IgD-negative memory B cell (primary cell): ENCODE data around the gene UTP11. TPM values are rescaled to one million over a fixed set of nuclear protein-coding genes. Genes with fewer than 3 reads are reported as not detected.
"Not testable (repeated sequence)": the region's sequence is repeated elsewhere in the genome, so short reads cannot be mapped to it uniquely, and the experiment has no call there.

Experiments
- H3K27ac Mint-ChIP-seq, 3 donors: one replicate each; pipeline ENCODE4 v1.8.0; 2020 to 2022; ENCODE audit warnings: mild to moderate bottlenecking in 3 of 3, mixed read lengths in 3 of 3, moderate library complexity in 1 of 3
- H3K27me3 Mint-ChIP-seq: one replicate; pipeline ENCODE4 v1.8.0; 2021; ENCODE audit warnings: mixed read lengths
- H3K36me3 Mint-ChIP-seq: one replicate; pipeline ENCODE4 v1.8.0; 2020; ENCODE audit warnings: mild to moderate bottlenecking, mixed read lengths
- H3K4me1 Mint-ChIP-seq, 3 donors: one replicate each; pipeline ENCODE4 v1.8.0; 2020 to 2022; ENCODE audit warnings: mixed read lengths in 3 of 3, mild to moderate bottlenecking in 1 of 3
- H3K4me3 Mint-ChIP-seq, 4 donors: one replicate each; pipeline ENCODE4 v1.8.0; 2020 to 2022; ENCODE audit warnings: mild to moderate bottlenecking in 4 of 4, mixed read lengths in 4 of 4, moderate library complexity in 3 of 4
- H3K9me3 Mint-ChIP-seq, 3 donors: one replicate each; pipeline ENCODE4 v1.8.0; 2020 to 2021; ENCODE audit warnings: mixed read lengths in 3 of 3, mild to moderate bottlenecking in 1 of 3
- polyA plus RNA-seq: library from polyadenylated mRNA; unstranded; fragments of 300-500 nt; fragmentation: Illumina TruSeq; gene quantifications from one replicate; pipeline ENCODE4 v1.2.3, GENCODE V29; 2021

The UTP11 gene
- polyA plus RNA-seq, 1 donor from 2014 or later, result 18.9 TPM

GRCh38 chr1:38029081-38029681, 16.6 kb downstream of the UTP11 start:
- H3K27me3 Mint-ChIP-seq, result no peaks in the 10 kb centered on the region
- peak overlapping the region in 1 of 4 donors; percentile 6 for H3K4me3 Mint-ChIP-seq
- H3K4me1 Mint-ChIP-seq, result peaks cover 6 to 18% (median 11%) of the 10 kb centered on the region in 3 donors
- H3K27ac Mint-ChIP-seq, result no peak overlapping the region
- H3K36me3 Mint-ChIP-seq, result no peaks in the 10 kb centered on the region
- no peaks in the 10 kb centered on the region for H3K9me3 Mint-ChIP-seq

DNA sequence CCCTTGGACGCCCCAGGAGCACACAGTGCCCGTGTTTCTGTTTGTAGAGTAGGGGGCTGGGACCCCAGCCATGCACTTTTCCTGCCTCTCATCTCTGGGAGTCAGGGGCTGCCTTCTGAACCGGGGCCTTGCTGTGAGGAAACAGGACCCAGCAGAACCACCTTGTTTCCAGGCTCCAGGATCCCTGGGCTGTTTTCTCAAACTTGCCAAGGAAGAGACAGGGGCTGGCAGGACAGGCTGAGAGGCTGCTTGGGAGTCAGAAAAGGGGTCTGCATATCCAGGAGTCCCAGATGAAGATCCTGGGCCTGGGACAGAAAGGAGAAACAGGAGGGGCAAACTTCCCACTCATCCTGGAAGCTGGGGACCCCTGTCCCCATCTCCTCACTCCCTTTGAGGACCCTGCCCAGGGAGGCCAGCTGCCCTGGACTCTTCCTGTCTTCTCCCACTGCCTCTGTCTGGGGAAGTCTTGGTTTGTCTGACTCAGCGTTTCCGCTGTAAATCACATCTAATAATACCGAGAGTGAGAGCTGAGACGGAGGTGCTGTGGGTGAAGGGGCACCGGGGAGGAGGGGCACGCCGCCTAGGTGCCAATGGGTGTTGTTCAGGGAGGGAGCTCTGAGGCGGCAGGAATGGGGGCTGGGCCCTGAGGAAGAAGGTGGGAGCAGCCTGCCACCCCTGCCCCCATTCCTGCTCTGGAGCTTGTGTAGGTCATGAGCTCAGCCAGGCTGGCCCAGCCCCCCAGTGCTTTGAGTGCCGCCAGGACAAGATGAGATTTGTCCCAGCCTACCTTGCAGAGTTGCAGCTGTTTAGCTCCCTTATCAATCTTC, 17.4 kb downstream of the UTP11 start:
- H3K4me1 Mint-ChIP-seq, result peaks cover 6 to 18% (median 11%) of the 10 kb centered on the region in 3 donors
- H3K36me3 Mint-ChIP-seq, result no peaks in the 10 kb centered on the region
- no peaks in the 10 kb centered on the region for H3K27me3 Mint-ChIP-seq
- no peak overlapping the region for H3K4me3 Mint-ChIP-seq
- H3K27ac Mint-ChIP-seq, result peak overlapping the region in 1 of 3 donors; percentile 5
- H3K9me3 Mint-ChIP-seq, result no peaks in the 10 kb centered on the region

DNA sequence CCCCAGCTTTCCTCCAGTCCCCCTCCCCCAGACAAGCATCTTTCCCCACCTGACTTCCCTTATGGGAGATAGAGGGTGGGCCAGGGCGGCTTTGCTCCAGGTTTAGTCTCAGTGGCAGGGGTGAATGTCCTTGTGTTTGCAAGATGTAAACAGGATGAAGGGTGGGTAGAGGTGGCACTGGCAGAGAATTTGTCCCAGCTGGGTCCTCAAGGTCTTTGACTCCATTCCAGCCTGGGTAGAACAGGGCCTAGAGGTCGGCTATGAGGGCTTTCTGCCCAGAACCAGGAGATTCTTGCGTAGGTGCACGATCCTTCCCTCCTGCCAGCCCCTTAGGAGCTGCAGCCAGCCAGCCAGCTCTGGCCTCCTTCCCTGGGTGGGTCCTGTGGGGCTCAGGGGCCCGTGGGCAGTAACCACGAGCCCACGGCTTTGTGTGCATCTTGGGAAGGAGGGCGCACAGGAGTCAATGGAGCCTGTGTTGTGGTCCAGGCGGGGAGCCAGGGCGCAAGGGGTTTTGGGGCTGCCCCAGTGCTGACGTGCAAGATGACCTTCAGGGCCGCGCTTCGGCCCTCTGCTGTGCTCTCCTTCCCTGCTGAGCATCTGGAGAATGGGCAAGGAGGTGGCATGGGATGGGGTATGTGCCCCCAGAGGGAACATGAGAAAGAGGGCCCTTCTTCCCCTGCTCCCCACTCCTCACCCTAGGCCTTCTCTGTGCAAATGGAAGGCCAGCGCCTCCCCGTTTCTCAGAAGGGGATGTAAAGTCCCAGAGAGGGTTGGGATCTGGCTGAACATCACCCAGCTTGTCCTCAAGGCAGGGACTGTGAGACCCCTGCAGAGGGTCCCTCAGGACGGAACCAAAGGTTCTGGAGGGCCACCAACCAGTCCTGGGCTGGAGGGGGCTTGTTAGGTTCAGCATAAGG, 18.3 kb downstream of the UTP11 start:
- H3K4me3 Mint-ChIP-seq, result no peak overlapping the region
- H3K36me3 Mint-ChIP-seq, result no peaks in the 10 kb centered on the region
- H3K27me3 Mint-ChIP-seq, result no peaks in the 10 kb centered on the region
- no peaks in the 10 kb centered on the region for H3K9me3 Mint-ChIP-seq
- peak overlapping the region in 1 of 3 donors; percentile 5 for H3K27ac Mint-ChIP-seq
- peaks cover 6 to 18% (median 11%) of the 10 kb centered on the region in 3 donors for H3K4me1 Mint-ChIP-seq

DNA sequence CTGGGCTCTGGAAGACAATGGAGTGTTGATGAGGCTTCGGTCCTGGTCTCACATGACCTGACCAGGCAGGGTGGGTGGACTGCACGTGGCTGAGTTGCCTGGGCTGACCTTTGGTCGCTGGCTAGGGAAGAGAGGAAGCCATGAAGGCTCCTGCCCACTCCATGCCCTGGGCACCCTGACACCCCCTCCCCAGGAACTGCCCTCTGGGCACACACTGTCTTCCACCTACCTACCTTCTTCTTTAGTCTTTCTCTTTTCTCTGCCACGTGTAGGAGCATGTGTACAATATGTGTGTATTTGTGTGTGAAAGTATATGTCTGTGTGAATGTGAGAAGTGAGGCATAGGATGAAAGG, 19.0 kb downstream of the UTP11 start:
- Mint-ChIP-seq H3K4me1 (peaks cover 6 to 18% (median 11%) of the 10 kb centered on the region in 3 donors), H3K9me3 (no peaks in the 10 kb centered on the region), H3K4me3 (no peak overlapping the region)

GRCh38 chr1:38032992-38033391, 20.5 kb downstream of the UTP11 start:
- H3K9me3 Mint-ChIP-seq, H3K27me3 Mint-ChIP-seq, H3K36me3 Mint-ChIP-seq, H3K4me3 Mint-ChIP-seq, H3K27ac Mint-ChIP-seq: not testable (repeated sequence)
- peaks cover 6 to 15% (median 6%) of the 10 kb centered on the region in 3 donors for H3K4me1 Mint-ChIP-seq

More for the DNA sequence above, 19.0 kb downstream of the UTP11 start:
- H3K36me3 Mint-ChIP-seq, result no peaks in the 10 kb centered on the region
- peaks cover 1% of the 10 kb centered on the region for H3K27me3 Mint-ChIP-seq
- H3K27ac Mint-ChIP-seq, result no peak overlapping the region

GRCh38 chr1:38034871-38035270, 22.3 kb downstream of the UTP11 start:
- no peaks in the 10 kb centered on the region for H3K36me3 Mint-ChIP-seq
- H3K9me3 Mint-ChIP-seq, result no peaks in the 10 kb centered on the region
- H3K27me3 Mint-ChIP-seq, result peaks cover 7% of the 10 kb centered on the region
- no peak overlapping the region for H3K4me3 Mint-ChIP-seq
- H3K27ac Mint-ChIP-seq, result no peak overlapping the region
- peaks cover 2 to 8% (median 4%) of the 10 kb centered on the region in 3 donors for H3K4me1 Mint-ChIP-seq

GRCh38 chr1:38037221-38037939, 24.8 kb downstream of the UTP11 start:
- Mint-ChIP-seq H3K9me3 (peaks cover 0 to 1% (median 0%) of the 10 kb centered on the region in 3 donors), H3K27ac (no peak overlapping the region), H3K27me3 (peaks cover 15% of the 10 kb centered on the region), H3K4me1 (peaks cover 0 to 4% (median 0%) of the 10 kb centered on the region in 3 donors), H3K4me3 (no peak overlapping the region), H3K36me3 (no peaks in the 10 kb centered on the region)

GRCh38 chr1:38038861-38039260, 26.3 kb downstream of the UTP11 start:
- H3K4me1 Mint-ChIP-seq, result peaks cover 0 to 5% (median 4%) of the 10 kb centered on the region in 3 donors
- H3K27ac Mint-ChIP-seq, result no peak overlapping the region
- peaks cover 26% of the 10 kb centered on the region for H3K27me3 Mint-ChIP-seq

DNA sequence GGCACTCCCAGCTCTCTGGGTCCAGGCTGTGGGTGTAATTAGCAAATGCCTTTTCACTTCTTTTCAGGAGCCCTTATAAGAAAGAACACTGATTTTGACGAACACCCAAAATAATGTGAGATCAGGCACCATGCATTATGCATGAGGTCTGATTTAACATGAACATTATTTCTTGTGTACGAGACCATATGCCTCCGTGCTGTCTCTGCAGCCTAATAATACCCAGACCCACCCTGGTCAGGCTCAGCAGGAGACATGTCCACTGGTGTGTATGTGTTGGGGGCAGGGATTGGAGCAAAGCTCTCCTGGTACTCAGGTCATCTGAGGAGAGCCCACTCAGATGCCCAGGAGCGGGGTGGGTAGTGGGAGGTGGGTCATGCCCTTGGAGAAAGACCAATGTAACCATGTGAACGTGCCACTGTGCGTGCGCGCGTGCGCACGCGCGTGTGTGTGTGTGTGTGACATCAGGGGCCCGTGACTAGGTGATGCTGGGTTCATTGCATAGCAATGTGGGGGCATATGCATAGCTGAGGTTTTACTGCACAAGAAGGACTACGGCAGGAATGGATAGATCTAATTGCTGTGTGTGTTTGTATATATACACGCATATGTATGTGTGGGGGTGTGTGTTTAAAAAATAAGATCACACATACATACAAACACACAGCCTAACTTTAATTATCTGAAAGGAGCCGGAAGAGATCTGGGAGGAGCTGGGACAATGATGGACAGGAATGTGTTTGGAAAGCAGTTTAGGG, 27.0 kb downstream of the UTP11 start:
- no peak overlapping the region for H3K27ac Mint-ChIP-seq
- peaks cover 0 to 5% (median 5%) of the 10 kb centered on the region in 3 donors for H3K4me1 Mint-ChIP-seq
- H3K9me3 Mint-ChIP-seq, result peaks cover 0 to 1% (median 0%) of the 10 kb centered on the region in 3 donors
- no peaks in the 10 kb centered on the region for H3K36me3 Mint-ChIP-seq
- H3K27me3 Mint-ChIP-seq, result peaks cover 32% of the 10 kb centered on the region
- no peak overlapping the region for H3K4me3 Mint-ChIP-seq

More at GRCh38 chr1:38038861-38039260, 26.3 kb downstream of the UTP11 start:
- H3K36me3 Mint-ChIP-seq, result no peaks in the 10 kb centered on the region
- no peak overlapping the region for H3K4me3 Mint-ChIP-seq
- peaks cover 0 to 1% (median 0%) of the 10 kb centered on the region in 3 donors for H3K9me3 Mint-ChIP-seq

DNA sequence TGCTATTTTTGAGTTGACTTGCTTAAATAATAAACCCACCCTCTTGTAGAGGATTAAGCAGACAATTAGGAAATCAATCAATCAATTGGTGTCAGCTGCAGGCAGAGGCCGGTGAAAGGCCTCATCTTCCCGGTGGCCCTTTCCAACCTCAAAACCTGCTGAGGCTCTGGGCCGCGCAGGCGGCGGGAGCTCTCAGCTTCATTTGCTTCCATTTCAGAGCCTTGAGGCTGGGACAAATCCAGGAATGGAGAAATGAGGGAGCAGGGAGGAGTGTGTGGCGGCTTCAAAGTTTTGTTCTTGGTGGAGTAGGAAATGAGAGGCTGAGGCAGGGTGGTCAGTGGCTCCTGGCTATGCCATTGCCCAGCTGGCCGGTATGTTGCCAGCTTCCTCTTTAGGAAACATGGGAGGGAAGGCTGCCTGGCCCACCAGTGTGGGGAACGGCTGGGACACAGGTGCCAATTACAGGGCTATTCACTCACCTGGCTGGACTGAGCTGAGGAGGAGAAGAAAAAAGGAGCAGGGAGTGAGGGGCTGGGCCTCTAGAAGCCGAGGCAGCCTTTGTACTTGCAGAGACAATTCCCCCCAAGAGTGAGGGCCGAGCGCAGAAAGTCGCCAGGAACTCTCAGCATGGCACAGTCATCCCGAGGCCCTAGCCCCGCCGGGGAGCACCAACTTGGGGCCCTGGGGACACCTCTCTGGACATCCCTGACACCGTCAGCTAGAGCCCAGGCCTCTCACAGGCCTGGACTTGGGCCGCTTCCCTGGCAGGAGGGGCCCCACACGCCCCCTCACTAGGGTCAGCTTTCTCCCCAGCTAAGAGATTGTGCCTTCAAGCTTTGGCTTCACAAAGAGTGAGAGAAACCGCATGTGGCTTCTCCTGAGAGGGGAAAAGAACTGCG, 29.7 kb downstream of the UTP11 start:
- Mint-ChIP-seq H3K27me3 (peaks cover 33% of the 10 kb centered on the region), H3K36me3 (no peaks in the 10 kb centered on the region), H3K4me1 (peaks cover 2 to 7% (median 5%) of the 10 kb centered on the region in 3 donors), H3K27ac (peak overlapping the region in 1 of 3 donors; percentile 89), H3K9me3 (peaks cover 0 to 1% (median 0%) of the 10 kb centered on the region in 3 donors), H3K4me3 (peak overlapping the region in 1 of 4 donors; percentile 75)

GRCh38 chr1:38043036-38043747, 30.7 kb downstream of the UTP11 start:
- Mint-ChIP-seq H3K36me3 (no peaks in the 10 kb centered on the region), H3K4me3 (peak overlapping the region in 2 of 4 donors; percentile 75 to 85), H3K27me3 (peaks cover 33% of the 10 kb centered on the region)

More at GRCh38 chr1:38043036-38043747, 30.7 kb downstream of the UTP11 start:
- H3K9me3 Mint-ChIP-seq, result peaks cover 0 to 1% (median 0%) of the 10 kb centered on the region in 3 donors
- peaks cover 2 to 7% (median 5%) of the 10 kb centered on the region in 3 donors for H3K4me1 Mint-ChIP-seq
- peak overlapping the region in 1 of 3 donors; percentile 89 for H3K27ac Mint-ChIP-seq
